TTC549 (cell line): ENCODE results near the gene ELL2.
"Not testable (repeated sequence)": the region's sequence is repeated elsewhere in the genome, so short reads cannot be mapped to it uniquely, and the experiment has no call there.

Source experiments
- FAIRE-seq: peaks from 2 replicates; lab custom pipeline; 2012; peaks lifted over from hg19 to GRCh38; lab: Jason Lieb, UNC

Gene ELL2

DNA sequence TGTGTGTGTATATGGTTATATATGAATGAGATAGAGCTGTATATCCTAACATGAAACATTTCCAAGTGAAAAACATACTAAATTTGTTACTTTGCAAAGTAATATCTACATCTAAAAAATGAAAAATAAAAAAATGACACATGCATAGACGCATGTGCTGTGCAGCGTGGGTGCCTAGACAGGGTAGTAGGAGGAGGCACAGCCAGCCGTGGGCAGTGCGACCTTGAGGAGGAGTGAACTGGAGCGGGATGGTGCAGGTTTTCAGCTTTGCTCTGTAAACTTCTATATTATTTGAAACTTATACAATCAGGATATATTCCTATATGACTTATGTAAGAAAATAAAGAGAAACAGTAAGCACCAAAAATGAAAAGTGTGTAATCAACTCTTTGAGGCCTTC, 124.2 kb downstream of the ELL2 start:
- no peak for FAIRE-seq

DNA sequence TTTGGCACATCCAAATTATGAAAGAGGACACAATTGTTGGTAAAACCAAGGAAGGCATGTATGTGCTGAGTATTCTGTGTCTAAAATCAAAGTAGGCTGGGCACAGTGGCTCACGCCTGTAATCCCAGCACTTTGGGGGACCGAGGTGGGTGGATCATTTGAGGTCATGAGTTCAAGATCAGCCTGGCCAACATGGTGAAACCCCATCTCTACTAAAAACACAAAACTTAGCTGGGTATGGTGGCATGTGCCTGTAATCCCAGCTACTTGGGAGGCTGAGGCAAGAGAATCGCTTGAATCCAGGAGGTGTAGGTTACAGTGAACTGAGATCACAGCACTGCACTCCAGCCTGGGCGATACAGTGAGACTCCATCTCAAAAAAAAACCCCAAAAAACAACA, 124.7 kb downstream of the ELL2 start:
- not testable (repeated sequence) for FAIRE-seq

DNA sequence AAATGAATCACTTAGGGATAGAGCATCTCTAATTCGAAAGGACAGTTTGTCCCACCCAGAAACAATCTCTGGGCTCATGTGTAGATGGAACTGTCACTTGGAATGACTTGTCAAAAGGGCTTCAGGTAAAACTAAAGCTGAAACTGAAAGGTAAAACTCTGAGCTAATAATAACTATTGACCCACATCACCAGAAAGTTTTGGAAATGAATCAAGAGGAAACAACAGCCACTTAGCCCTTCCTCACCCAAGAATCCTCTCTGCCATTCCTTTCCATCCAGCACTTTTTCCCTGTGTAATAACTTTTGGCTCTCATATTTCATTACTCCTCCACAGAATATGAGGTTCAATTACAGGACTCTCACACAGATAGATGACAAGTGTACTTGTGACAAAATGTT, 125.1 kb downstream of the ELL2 start:
- FAIRE-seq, result no peak

GRCh38 chr5:95835682-95836385, 125.8 kb downstream of the ELL2 start:
- no peak for FAIRE-seq
